Measurements from ENCODE around the gene VAT1L.

GRCh38 chr16:77913738-77914253 is 125.4 kb downstream of the VAT1L start:
- no peak for TF ChIP-seq EZH2phosphoT487 (IDR thresholded peaks at IDR 0.05; ENCODE audit: insufficient read depth, low read depth)
- no peak for TF ChIP-seq EZH2 (IDR thresholded peaks at IDR 0.05; ENCODE audit: insufficient read depth, poor library complexity, severe bottlenecking)
